NAMALWA (cell line): ENCODE results near the gene MTUS2.

ENCODE experiments used
- DNase-seq: peaks from one replicate; pipeline ENCODE4 v3.0.0-alpha.2; 2015; ENCODE audit warnings: low spot score

MTUS2 gene

DNA sequence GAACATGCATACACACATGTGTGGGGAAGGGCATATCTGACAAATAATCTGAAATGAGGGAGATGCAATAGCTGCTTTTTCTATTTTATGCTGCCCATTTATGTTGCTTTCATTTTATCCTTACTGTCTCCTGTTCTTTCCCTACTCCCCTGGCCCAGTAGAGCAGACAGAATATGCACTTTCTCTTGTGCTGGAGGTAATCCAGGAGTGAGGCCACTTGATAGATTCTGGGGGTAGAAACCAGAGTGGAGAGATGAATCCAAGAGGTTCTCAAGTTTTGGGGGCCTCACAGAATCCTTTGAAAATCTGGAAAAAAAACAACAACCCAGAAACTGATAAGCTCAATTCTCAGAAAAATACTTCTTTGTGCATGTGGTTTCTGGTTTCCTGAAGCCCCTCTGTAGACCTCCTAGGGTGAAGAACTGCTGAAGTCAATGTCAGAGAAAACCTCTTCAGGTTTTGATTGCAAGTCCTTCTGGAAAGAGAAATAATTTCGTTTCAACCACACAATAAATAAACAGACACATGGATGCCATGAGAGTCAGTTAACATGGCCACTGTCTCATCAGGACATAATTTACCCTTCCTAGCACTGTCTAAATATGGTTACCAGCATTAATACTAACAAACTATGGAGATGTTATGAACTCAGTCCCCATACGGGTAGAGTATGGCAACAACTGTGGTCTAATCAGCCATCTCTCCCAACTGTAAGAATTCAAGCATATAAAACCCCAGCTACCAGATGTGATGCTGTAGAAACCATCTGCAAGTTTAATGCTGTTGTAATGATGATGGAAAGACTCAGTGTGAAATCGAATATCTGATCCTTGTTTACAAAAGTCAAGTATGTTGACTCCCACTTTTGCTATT lies 419.8 kb downstream of the MTUS2 start:
- DNase-seq = no peak

DNA sequence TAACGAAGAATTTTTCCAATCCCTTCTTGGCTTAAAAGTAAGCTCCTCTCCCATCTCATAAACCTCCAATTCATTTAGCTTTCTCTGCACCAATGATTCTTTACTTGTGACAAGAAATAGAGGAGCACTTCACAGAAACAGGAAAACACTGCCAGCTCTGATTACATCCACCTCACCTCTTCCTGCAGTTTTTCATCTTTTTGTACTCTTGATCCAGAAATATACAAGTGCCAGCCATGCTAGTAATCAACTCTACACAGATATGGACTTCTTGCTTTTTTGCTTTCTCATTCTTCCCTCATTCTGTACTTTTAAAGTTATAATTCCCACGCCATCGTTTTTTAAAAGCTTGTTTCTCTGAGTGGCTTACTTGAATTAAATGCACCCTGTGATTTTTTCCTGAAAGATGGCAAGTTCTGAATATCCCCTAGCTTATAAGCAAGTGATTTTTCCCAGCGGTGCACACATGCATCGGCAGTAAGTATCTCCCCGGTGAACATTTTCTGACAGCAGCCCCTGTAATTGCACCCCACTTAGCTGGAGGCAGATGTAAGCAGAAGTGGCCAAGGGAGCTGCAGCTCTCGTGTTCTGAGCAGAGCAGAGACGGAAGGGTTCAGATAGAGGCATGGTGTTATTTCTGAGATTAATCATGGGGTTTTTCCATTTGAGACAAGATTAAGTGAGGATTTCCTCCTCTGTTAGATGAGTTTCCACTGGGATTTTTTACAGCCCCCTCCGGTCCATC lies 434.7 kb downstream of the MTUS2 start:
- no peak for DNase-seq

DNA sequence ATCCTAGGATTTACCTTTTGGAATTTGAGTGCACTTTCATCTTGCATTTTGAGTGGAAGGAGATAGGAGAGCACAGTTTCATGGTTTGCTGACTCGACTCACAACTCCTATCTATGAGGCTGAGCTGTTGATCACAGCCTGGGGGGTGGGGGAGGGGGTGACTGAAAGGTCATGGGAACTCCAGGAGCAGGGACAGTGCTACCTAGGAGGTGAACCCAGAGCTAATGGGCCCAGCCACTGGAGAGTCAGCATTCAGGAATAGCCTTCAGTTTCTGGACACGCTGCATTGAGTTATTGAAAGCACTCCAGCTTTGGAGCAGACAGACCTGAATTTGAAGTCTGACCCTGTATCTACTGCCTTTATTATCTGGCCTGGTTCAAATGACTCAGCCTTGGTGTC lies 435.4 kb downstream of the MTUS2 start:
- DNase-seq = no peak

DNA sequence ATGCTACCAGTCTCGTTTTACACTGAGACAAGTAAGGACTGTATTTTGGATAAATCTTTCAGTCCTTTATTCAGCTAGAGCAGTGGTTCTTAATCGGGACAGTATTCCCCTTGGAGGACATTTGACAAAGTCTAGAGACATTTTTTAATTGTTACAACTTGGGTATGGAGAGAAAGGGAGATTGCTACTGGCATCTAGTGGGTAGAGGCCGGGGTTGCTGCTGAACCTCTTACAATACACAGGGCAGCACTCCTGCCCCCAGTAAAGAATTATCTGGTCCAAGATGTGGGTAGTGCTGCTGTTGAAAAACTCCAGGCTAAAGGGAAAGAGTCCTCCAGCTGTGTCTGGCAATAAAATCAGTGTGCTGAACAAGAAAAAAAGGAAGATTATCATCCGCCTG lies 440.5 kb downstream of the MTUS2 start:
- DNase-seq = peak; percentile 7

DNA sequence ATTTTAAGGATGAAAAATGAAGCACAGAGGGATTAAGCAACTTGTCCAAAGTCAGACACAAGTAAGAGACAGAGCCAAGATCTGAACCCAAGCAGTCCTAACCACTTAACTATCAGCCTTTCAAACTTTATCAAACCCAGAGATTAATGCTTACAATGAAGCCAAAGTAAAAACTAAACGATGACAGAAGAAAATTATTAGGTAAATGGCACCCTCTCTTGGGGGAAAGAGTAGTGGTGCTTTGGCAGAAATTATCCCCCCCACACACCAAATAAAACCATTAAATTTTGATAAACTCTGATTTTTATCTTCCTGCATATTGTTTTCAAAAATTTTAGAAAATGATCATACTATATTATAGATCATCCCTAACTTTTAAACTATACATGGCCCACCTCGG lies 446.1 kb downstream of the MTUS2 start:
- no peak for DNase-seq

DNA sequence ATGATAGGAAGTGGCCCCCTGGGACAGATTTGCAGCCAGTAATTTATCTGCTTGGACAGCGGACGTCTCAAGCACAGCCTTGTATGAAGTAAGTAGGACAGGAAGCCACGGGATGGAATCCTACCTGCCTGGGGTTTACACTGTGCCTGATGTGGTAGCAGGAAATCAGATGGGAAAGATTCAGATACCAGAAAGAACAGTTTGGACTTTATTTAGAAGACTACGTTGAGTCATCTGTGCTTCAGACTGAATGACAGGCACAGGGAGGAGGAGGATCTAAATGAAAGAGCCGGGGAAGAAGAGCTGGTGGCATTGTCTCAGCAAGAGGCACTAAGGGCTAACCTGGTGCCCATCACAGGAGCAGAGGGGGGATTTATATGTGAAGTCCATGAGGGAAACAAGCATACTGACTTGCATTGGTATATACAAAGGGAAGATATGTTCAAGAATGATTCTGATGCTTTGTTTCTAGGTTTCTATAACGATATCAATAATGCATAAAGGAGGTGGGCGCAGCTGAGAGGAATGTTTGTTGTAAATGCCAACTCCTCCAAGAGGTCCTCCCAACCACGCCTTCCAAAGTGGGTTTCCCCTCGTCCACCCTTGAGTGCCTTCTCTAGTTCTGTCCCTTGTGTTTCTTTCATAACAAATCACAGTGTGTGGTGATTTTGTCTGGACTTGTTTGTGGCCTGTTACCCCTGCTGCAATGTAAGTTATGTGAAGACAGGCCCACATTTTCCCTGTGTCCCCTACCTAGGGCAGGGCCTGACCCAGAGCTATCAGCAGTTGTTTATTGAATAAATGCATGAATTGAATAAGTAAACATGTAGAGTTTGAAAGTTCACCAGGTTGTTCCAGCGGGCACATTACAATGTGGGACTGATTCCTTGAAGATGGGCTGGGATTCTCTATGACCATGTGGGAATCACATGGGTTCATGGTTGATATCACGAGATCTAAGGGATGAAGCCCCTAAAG lies 446.9 kb downstream of the MTUS2 start:
- DNase-seq = no peak

DNA sequence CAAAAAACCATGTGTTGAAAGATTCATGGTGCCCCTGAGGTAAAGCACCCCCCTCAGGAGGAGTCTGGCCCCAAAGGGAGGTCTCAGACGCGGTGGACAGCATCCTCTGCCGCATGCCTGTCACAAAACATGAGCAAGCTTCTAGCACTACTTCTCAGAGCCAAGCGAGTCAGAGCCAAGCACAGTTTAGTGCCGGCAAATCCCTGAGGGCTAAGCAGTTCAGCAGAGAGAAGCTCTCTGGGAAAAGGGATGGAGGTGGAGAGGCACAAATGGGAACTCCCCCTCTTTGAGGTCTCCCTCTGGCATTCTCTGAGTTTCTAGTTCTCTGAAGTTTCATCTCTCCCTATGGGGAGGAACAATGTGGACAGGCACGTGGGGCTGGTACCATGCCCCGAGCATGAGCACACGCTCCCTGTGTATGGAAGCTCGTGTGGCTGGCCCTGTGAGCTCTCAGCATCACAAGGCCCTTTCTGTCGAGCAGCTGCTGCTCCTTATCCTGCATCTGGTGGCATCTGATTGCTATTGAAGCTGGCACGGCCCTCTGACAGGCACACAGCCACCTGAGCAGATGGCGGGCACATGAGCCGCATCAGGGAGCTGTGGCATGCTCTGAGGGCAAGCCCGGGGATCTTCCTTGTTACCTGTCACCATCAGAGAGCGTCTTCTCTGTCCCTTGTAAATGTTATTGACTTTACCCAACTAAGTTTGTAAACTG lies 450.3 kb downstream of the MTUS2 start:
- DNase-seq = no peak

DNA sequence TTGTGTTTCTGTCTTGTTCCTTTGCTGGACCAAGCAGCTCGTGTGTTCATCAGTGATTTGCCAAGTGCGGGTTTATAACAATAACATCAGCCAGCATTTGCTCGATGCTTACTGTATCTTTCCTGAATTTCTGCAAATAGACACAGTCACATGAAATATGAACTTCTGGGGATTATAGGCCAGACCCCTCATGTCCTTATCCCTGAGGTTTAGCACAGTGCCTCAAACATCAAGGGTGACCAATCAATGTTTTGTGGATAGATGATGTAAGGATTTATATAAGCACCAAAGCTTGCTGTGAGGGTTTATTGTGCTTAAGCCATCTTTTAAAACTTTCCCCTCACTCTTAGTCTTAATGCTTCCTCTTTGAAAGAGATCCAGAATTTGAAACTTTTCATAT lies 451.5 kb downstream of the MTUS2 start:
- no peak for DNase-seq

DNA sequence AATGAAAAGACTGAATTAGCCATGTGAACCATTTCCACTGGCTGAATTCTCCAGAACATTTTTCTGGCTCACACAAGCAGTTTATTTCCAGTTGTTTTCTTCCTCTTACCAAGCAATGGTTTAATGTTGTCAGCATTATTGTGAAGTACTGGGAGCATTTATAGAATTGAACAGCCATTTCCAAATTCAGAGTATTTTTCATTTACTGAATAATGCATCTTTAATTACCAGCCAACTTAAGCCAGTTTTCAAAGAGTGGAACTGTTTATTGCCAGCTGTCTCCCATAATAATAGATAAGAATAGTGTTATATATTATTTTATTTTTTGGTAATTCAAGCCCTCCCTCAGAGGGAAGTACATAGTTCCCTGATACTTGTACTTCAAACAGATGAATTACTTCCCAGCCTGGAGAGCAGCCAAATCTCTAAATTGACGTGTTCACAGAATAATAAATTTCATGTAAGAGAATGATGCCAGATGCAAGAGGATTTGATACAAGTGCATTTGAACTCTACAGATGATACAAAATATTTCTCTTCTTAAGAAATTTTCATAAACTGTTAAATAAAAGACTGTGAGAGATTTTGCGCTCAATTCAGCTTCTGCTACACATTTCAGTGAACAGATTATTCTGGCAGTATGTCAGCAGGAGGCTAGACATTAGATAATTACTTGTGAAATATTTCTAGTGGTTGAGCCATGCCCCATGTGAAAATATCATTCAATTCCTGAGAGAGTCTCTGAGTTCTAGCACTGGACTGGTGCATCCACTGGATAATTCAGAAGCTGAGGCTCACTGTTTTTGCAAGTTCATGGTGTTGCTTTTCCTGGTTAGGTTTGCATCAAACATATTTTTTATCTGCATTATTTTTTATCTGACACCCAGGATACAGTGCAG lies 459.5 kb downstream of the MTUS2 start:
- no peak for DNase-seq

DNA sequence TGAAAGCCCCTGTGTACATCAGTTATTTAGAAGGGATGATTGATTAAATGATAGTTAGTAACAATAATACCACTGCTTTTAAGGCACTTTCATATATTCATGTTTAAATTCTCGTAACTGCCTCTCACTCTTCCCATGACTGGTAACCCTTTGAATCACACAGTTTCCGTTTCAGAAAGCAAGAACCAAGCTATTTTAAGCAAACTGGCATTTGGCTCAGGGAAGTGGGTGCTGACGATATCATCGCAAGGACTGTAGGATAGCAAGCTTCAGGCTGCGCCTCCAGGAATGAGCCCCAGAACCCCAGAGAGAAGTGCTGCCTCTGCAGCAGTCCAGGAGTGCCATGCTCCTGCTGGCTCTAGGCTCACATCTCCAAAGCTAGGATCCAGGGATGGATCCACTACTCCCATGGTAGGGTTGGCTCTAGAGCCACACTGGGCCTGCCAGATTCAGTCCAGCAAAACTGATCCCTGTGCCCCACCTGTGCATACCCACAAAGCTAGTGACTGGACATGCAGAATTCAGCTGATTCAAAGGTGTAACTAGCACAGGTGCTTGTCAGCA lies 461.9 kb downstream of the MTUS2 start:
- no peak for DNase-seq

DNA sequence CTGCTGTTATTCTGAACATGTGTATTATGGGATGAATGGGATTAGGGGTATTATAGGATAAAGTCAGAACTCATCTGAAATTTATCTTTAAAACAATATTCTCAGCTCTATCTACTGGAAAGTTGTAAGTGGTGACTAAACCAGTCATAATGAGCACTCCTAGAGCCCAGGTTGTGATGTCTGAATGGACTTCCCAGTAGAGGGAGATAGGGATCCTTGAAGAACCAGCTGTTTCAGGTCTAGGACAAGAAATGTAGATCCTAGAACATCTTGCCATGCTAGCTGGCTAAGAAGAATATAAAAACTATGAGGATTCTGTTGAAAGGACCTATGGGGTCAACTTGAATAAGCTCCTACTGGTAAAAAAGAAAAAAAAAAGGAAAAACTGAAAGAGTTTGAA lies 464.6 kb downstream of the MTUS2 start:
- no peak for DNase-seq

DNA sequence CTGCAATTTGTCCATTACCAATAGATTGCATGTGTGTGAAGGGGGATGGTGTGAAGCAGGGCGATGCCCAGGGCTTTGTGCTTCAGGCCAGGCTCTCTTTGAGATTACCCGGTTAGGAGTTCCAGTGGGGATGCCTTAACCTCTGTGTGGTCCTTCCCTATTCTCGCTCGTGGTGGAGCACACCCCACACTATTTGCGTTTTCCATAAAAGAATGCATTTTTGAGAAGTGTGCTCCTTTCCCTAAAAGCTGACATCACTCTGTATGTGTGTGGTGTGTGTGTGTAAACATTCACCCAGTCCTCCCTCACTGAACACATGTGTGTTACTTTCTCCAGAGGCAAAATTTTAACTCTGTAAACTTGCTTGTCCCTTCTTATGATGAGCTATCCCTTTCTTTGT lies 467.1 kb downstream of the MTUS2 start:
- no peak for DNase-seq

DNA sequence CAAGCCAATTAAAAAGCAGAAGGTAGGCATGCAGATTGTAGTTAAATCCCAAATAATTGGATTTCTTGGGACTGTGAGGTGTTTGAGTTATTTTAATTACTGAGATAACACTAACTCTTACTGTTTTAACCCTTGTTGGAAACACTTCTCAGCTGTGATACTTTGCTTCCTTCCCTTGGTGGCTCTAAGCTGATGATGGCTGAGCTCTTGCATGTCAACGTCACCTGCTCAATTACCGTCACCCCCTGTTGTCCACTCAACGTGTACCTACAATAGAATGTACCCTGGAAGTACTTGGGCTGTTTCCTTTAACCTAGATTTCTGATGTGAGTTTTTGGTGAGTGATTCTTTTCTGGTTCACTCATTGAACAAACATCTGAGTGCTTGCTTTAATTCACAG lies 471.9 kb downstream of the MTUS2 start:
- no peak for DNase-seq

DNA sequence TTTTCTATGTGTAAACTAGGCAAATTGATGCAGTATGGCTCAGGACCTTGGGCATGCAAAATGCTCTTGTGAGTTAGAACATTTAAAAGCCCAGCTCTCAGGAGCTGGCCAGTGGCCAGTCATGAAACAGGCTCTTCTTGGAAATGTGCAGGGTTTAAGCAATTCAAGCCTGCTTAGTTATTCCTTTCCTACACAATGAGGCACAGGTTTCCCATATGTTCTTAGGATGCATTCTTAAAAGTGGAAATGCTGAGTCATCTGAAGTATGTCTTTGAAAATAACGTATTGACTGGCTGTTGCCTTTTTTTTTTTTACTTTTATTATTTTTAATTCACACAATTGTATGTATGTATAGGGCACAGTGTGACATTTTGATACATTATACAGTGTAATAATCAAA lies 474.7 kb downstream of the MTUS2 start:
- DNase-seq = no peak

DNA sequence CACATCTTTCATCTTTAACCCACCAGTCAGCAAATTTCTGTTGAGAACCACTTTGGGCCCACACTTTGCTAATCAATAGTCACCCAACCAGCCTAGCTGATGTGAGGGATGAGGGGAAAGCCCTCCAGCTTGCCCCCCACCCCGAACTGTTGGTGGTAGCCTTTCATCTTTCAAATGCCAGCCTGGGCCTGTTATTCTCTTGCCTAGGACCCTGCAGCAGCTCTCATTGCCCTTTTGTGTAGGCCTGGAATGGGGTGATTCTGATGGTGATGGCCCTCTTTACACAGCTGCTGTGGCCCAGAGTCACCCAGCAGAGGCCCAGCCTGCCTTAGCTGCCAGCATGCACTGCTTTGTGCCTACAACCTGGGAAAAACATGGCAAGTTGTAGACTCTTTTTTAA lies 480.9 kb downstream of the MTUS2 start:
- no peak for DNase-seq

DNA sequence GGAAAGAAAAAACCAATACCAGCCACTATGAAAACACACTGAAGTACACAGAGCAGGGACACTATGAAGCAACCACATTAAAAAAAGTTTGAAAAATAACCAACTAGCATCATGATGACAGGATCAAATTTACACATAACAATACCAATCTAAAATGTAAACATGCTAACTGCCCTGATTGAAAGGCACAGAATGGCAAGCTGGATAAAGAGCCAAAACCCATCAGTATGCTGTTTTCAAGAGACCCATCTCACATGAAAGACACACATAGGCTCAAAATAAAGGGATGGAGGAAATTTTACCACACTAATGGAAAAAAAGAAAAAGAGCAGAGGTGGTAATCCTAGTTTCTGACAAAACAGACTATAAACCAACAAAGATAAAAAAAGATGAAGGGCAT lies 484.0 kb downstream of the MTUS2 start:
- DNase-seq = no peak

DNA sequence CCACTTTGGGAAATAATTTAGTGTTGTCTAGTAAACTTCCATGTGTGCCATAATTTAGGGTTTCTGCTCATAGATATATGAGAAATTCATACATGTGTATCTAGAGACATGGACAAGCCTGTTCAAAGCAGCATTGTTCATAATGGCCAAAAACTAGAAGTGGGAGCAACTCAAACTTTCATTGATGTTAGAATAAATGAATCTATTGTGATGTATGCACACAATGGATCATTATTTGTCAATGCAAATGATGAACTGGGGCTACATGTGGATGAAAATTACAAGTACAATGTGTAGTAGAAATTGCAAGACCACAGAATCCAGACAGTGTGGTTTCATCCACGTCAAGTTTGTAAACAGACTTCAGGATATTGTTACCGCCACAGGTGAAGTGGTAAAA lies 490.7 kb downstream of the MTUS2 start:
- no peak for DNase-seq

DNA sequence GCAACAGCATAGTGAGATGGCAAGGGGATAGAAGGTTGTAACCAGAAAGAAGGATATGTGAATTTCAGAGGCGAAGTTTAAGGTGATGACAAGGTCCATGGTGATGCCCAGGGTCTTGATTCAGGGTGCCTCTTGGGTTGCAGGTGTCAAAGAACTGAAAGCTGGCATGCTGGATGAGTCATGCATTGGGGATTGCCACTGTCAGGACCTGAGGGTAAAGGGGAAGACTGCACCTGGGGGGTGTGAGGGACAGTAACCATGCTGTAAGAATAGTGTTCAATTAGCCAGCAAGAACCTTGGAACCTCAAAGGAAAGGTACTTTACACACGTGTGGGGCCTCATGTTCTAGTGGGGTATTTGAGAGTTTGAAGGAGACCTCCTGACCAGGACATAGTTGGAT lies 495.7 kb downstream of the MTUS2 start:
- no peak for DNase-seq

DNA sequence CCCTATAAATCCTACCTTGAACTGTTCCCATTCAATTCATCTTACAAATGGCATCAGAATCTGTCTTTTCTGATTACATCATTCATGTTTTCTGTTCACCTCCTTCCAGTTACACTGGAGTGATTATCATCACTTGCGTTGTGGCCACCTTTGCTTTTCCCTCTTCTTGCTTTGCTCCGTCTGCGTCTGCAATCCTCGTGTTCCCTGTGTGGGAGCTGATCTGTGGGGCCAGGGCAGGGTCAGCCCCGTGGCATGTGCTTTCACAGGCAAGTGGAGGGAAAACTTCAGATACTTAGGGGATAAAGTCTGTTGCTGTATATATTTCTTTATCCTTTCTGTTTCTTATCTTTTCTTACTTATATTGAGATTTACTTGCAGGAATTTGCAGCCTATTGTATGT lies 497.7 kb downstream of the MTUS2 start:
- DNase-seq = no peak

DNA sequence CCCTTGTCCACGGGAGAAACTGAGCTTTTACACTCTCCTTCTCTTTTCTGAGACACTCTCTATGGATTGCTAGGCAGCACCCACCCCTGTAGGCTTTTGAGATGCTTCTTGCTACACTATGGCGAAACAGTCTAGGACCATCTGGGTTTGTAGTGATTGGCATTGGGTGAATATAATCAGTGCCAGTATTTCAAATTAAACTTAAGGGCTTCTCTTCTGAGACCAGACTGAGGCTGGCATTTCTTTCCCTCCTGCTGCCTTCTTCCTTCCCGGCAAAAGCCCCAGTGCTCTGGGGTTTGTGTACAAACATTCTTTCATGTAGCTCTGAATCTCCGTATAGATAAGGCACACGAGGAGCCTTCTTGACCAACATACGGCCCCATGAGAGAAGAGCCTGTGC lies 498.6 kb downstream of the MTUS2 start:
- DNase-seq = no peak
